Measurements from ENCODE around the gene OR52J3.

OR52J3 gene

DNA sequence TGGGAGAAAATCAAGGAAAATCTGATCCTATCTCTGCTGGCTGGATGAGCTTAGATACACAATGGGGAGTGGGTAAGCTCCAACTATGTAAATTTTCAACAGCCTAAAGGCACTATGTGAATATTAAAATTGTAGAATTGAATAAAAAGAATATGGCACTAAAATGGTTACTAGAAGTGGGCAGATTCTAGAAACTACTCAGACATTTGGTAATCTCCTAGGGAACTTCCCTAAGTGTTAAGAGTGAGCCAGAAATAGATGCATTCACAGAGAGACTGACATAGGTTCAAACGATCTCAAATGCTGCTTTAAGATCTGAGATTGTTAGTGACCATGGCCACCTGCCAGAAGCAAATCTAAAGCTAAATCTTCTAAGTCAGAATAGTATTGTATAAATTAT lies 18.7 kb downstream of the OR52J3 start:
- Histone ChIP-seq H3K4me1 (ENCODE audit: control insufficient read depth, insufficient read depth, low read length) (no peaks in the 10 kb centered on the region), H3K36me3 (ENCODE audit: control insufficient read depth in 2 of 2, insufficient read depth in 1 of 2, low read length in 2 of 2) (no peaks in the 10 kb centered on the region), H3K27ac (ENCODE audit: extremely low read depth, low read depth, low read length) (no peak overlapping the region), H3K9me3 (ENCODE audit: control insufficient read depth, insufficient read depth, low read depth, low read length) (no peaks in the 10 kb centered on the region), H3K4me3 (ENCODE audit: low read depth, low read length) (no peak overlapping the region)
- TF ChIP-seq ZNF433 (tag by site-specific recombination; IDR thresholded peaks at IDR 0.05; ENCODE audit: low read depth) (no peak), GFI1B (tag by site-specific recombination; IDR thresholded peaks at IDR 0.05) (no peak), ZNF10 (tag by site-specific recombination; IDR thresholded peaks at IDR 0.05) (no peak), ZNF843 (tag by site-specific recombination; IDR thresholded peaks at IDR 0.05) (no peak), ZNF311 (tag by site-specific recombination; IDR thresholded peaks at IDR 0.05; ENCODE audit: borderline replicate concordance) (no peak), KLF9 (tag by site-specific recombination; IDR thresholded peaks at IDR 0.05; ENCODE audit: low read depth) (no peak), YY1 (tag by site-specific recombination; IDR thresholded peaks at IDR 0.05) (no peak), ZNF324 (tag by site-specific recombination; IDR thresholded peaks at IDR 0.05) (no peak), MZF1 (tag by site-specific recombination; IDR thresholded peaks at IDR 0.05; ENCODE audit: borderline replicate concordance) (no peak), ZNF221 (tag by site-specific recombination; IDR thresholded peaks at IDR 0.05; ENCODE audit: borderline replicate concordance) (no peak), WT1 (tag by site-specific recombination; IDR thresholded peaks at IDR 0.05) (no peak), BCL11A (tag by site-specific recombination; IDR thresholded peaks at IDR 0.05; ENCODE audit: low read depth) (no peak), ZNF174 (tag by site-specific recombination; IDR thresholded peaks at IDR 0.05) (no peak), ZNF571 (tag by site-specific recombination; IDR thresholded peaks at IDR 0.05) (no peak)
- TF ChIP-seq, protein P1, sequence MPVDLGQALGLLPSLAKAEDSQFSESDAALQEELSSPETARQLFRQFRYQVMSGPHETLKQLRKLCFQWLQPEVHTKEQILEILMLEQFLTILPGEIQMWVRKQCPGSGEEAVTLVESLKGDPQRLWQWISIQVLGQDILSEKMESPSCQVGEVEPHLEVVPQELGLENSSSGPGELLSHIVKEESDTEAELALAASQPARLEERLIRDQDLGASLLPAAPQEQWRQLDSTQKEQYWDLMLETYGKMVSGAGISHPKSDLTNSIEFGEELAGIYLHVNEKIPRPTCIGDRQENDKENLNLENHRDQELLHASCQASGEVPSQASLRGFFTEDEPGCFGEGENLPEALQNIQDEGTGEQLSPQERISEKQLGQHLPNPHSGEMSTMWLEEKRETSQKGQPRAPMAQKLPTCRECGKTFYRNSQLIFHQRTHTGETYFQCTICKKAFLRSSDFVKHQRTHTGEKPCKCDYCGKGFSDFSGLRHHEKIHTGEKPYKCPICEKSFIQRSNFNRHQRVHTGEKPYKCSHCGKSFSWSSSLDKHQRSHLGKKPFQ (tag by site-specific recombination; IDR thresholded peaks at IDR 0.05) = no peak
- TF ChIP-seq, protein P2, sequence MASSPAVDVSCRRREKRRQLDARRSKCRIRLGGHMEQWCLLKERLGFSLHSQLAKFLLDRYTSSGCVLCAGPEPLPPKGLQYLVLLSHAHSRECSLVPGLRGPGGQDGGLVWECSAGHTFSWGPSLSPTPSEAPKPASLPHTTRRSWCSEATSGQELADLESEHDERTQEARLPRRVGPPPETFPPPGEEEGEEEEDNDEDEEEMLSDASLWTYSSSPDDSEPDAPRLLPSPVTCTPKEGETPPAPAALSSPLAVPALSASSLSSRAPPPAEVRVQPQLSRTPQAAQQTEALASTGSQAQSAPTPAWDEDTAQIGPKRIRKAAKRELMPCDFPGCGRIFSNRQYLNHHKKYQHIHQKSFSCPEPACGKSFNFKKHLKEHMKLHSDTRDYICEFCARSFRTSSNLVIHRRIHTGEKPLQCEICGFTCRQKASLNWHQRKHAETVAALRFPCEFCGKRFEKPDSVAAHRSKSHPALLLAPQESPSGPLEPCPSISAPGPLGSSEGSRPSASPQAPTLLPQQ (tag by site-specific recombination; IDR thresholded peaks at IDR 0.05) = no peak
- TF ChIP-seq, protein P3, sequence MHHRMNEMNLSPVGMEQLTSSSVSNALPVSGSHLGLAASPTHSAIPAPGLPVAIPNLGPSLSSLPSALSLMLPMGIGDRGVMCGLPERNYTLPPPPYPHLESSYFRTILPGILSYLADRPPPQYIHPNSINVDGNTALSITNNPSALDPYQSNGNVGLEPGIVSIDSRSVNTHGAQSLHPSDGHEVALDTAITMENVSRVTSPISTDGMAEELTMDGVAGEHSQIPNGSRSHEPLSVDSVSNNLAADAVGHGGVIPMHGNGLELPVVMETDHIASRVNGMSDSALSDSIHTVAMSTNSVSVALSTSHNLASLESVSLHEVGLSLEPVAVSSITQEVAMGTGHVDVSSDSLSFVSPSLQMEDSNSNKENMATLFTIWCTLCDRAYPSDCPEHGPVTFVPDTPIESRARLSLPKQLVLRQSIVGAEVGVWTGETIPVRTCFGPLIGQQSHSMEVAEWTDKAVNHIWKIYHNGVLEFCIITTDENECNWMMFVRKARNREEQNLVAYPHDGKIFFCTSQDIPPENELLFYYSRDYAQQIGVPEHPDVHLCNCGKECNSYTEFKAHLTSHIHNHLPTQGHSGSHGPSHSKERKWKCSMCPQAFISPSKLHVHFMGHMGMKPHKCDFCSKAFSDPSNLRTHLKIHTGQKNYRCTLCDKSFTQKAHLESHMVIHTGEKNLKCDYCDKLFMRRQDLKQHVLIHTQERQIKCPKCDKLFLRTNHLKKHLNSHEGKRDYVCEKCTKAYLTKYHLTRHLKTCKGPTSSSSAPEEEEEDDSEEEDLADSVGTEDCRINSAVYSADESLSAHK (tag by site-specific recombination; IDR thresholded peaks at IDR 0.05) = no peak
- ChIA-PET POLR2A (no interaction called here), CTCF (interaction anchor here (0.6 kb wide), 1 partner anchor 16 kb away, joined by 3 read pairs; no protein-coding TSS in a partner anchor)

DNA sequence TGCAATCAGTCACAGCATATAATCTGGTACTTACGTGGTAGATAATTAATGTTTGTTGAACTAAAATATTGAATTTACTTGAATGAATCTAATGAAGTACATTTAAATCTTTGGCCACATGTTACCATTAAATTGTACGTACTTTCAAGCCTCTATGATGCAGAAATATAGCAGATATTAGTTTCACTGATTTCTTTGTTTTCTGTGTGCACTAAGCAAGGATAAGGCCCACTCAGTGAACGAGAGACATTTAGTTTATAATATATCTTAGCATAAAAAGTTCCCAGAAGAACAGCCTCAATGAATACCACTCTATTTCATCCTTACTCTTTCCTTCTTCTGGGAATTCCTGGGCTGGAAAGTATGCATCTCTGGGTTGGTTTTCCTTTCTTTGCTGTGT lies 22.9 kb downstream of the OR52J3 start, which contains the start of gene OR52E1:
Gene OR52E1, plus strand, starts transcription at position 301 of the 400 bp plus-strand sequence.
- ChIA-PET POLR2A (no interaction called here), CTCF (no interaction called here)
- no peaks in the 10 kb centered on the region for H3K4me1 ChIP-seq (ENCODE audit: control insufficient read depth, insufficient read depth, low read length)
- no peak within 1 kb of the TSS for H3K4me3 ChIP-seq (ENCODE audit: low read depth, low read length)
- H3K27ac ChIP-seq (ENCODE audit: extremely low read depth, low read depth, low read length) = no peak within 1 kb of the TSS
- TF ChIP-seq FEZF1 (tag by site-specific recombination; IDR thresholded peaks at IDR 0.05) = no peak
- TF ChIP-seq ZNF76 (tag by site-specific recombination; IDR thresholded peaks at IDR 0.05; ENCODE audit: borderline replicate concordance, low read depth) = no peak
- TF ChIP-seq ZNF121 (tag by site-specific recombination; IDR thresholded peaks at IDR 0.05) = no peak
- TF ChIP-seq, protein P4, sequence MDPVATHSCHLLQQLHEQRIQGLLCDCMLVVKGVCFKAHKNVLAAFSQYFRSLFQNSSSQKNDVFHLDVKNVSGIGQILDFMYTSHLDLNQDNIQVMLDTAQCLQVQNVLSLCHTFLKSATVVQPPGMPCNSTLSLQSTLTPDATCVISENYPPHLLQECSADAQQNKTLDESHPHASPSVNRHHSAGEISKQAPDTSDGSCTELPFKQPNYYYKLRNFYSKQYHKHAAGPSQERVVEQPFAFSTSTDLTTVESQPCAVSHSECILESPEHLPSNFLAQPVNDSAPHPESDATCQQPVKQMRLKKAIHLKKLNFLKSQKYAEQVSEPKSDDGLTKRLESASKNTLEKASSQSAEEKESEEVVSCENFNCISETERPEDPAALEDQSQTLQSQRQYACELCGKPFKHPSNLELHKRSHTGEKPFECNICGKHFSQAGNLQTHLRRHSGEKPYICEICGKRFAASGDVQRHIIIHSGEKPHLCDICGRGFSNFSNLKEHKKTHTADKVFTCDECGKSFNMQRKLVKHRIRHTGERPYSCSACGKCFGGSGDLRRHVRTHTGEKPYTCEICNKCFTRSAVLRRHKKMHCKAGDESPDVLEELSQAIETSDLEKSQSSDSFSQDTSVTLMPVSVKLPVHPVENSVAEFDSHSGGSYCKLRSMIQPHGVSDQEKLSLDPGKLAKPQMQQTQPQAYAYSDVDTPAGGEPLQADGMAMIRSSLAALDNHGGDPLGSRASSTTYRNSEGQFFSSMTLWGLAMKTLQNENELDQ (tag by site-specific recombination; IDR thresholded peaks at IDR 0.05; ENCODE audit: low read depth) = no peak
- TF ChIP-seq ZNF776 (tag by site-specific recombination; IDR thresholded peaks at IDR 0.05; ENCODE audit: borderline replicate concordance) = no peak
- TF ChIP-seq, protein P5, sequence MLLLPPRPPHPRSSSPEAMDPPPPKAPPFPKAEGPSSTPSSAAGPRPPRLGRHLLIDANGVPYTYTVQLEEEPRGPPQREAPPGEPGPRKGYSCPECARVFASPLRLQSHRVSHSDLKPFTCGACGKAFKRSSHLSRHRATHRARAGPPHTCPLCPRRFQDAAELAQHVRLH (tag by site-specific recombination; IDR thresholded peaks at IDR 0.05) = no peak
- TF ChIP-seq ZNF768 (tag by site-specific recombination; IDR thresholded peaks at IDR 0.05) = no peak
- TF ChIP-seq TCF7L2 (IDR thresholded peaks at IDR 0.05; ENCODE audit: borderline replicate concordance, low read depth, low read length) = no peak
- no peak for TF ChIP-seq ZNF24 (tag by site-specific recombination; IDR thresholded peaks at IDR 0.05)
- no peak for TF ChIP-seq ZNF132 (tag by site-specific recombination; IDR thresholded peaks at IDR 0.05; ENCODE audit: borderline replicate concordance)
- no peak for TF ChIP-seq ZNF701 (tag by site-specific recombination; IDR thresholded peaks at IDR 0.05)
- TF ChIP-seq ZNF521 (tag by site-specific recombination; IDR thresholded peaks at IDR 0.05) = no peak
- no peak for TF ChIP-seq ZNF777 (tag by site-specific recombination; IDR thresholded peaks at IDR 0.05; ENCODE audit: borderline replicate concordance)
- H3K9me3 ChIP-seq (ENCODE audit: control insufficient read depth, insufficient read depth, low read depth, low read length) = no peaks in the 10 kb centered on the region
- H3K36me3 ChIP-seq (ENCODE audit: control insufficient read depth in 2 of 2, insufficient read depth in 1 of 2, low read length in 2 of 2) = no peaks in the 10 kb centered on the region

Measured in HEK293 (cell line).